HepG2 (cell line): ENCODE data around the gene VIPR1. TPM values are rescaled to one million over a fixed set of nuclear protein-coding genes. Genes with fewer than 3 reads are reported as not detected.

Experiments used
- ATAC-seq: fragments of 200-7000 bp; cut with Tn5 transposase; 3 replicates; pipeline ENCODE4 v1.9.1; 2020; ENCODE audit warnings: mild to moderate bottlenecking, moderate library complexity
- BruUV-seq: library from RNA; stranded (reverse); fragments of 400-500 nt; replicated peaks from 2 replicates; lab custom pipeline; 2021; lab: Mats Ljungman, UMichigan
- CTCF ChIA-PET: fragments of 300-600 bp; formaldehyde crosslinking; extraction: SDS; loops from one replicate; lab custom pipeline; 2021; ENCODE audit warnings: low total read pairs, inconsistent platforms, low intra/inter-chr PET ratio; lab: Yijun Ruan, JAX
- POLR2A ChIA-PET: fragments of 350-600 bp; sonication (Branson Sonifier 250); formaldehyde crosslinking; loops from one replicate; lab custom pipeline; 2020; ENCODE audit warnings: antibody characterized with exemption, inconsistent platforms; lab: Yijun Ruan, JAX
- DNase-seq: peaks from one replicate; pipeline ENCODE4 v3.0.0-alpha.2; 2015; ENCODE audit warnings: low spot score
- FAIRE-seq: peaks from 3 replicates; lab custom pipeline; 2011; peaks lifted over from hg19 to GRCh38; lab: Jason Lieb, UNC
- H2AFZ ChIP-seq: one replicate; pipeline ENCODE4 v1.6.1; 2011; ENCODE audit warnings: low read length, inconsistent platforms
- H3K27ac ChIP-seq: fragments of 300-600 bp; 3 replicates; pipeline ENCODE4 v1.8.0; 2011; ENCODE audit warnings: mixed run types, mild to moderate bottlenecking, mixed read lengths, low read length, inconsistent platforms; ENCODE audit not compliant: insufficient read depth; ENCODE audit errors: extremely low read length
- H3K27me3 ChIP-seq, 2 experiments: fragments of 200-600 bp in 1 of 2; 2 replicates in 1 of 2; 3 replicates in 1 of 2; pipeline versions ENCODE4 v1.6.0 to v1.8.0; 2011; ENCODE audit warnings: low read length in 2 of 2, mild to moderate bottlenecking in 2 of 2, moderate library complexity in 2 of 2, inconsistent platforms in 1 of 2; ENCODE audit not compliant: insufficient read depth in 2 of 2, control insufficient read depth in 1 of 2
- H3K36me3 ChIP-seq, 2 experiments: fragments of 200-600 bp in 1 of 2; replicated peaks in 1 of 2; 2 replicates in 1 of 2; 3 replicates in 1 of 2; pipeline versions ENCODE4 v1.5.1 to v1.8.0; 2011; ENCODE audit warnings: low read length in 2 of 2, inconsistent platforms in 1 of 2; ENCODE audit not compliant: insufficient read depth in 2 of 2, control insufficient read depth in 1 of 2
- H3K4me1 ChIP-seq: 2 replicates; pipeline ENCODE4 v1.5.1; 2012; ENCODE audit warnings: low read length, inconsistent platforms; ENCODE audit not compliant: insufficient read depth
- H3K4me2 ChIP-seq: 2 replicates; pipeline ENCODE4 v1.6.0; 2011; ENCODE audit warnings: low read depth, low read length, inconsistent platforms
- H3K4me3 ChIP-seq, 3 experiments: fragments of 200-600 bp in 1 of 3; sonication (generic), shearing (Covaris generic) in 1 of 3; replicated peaks in 1 of 3; 2 replicates each; pipeline ENCODE4 v1.5.1; 2011 to 2016; ENCODE audit warnings: low read length in 3 of 3, inconsistent platforms in 2 of 3, low read depth in 2 of 3, mild to moderate bottlenecking in 2 of 3, control low read depth in 1 of 3, mixed read lengths in 1 of 3; ENCODE audit not compliant: insufficient read depth in 1 of 3
- H3K79me2 ChIP-seq: one replicate; pipeline ENCODE4 v1.6.1; 2011; ENCODE audit warnings: low read length, inconsistent platforms; ENCODE audit not compliant: insufficient read depth
- H3K9ac ChIP-seq: 2 replicates; pipeline ENCODE4 v1.6.0; 2011; ENCODE audit warnings: mild to moderate bottlenecking, low read depth, low read length, inconsistent platforms; ENCODE audit not compliant: insufficient read depth
- H3K9me3 ChIP-seq: 2 replicates; pipeline ENCODE4 v1.5.1; 2012; ENCODE audit warnings: mild to moderate bottlenecking, low read length
- H4K20me1 ChIP-seq: 2 replicates; pipeline ENCODE4 v1.6.0; 2011; ENCODE audit warnings: inconsistent platforms, mild to moderate bottlenecking, low read length, moderate library complexity; ENCODE audit not compliant: insufficient read depth
- CENPX ChIP-seq: sonication (generic); formaldehyde crosslinking; IDR thresholded peaks from 2 replicates; pipeline ENCODE4 v1.9.0; 2021; ENCODE audit warnings: mild to moderate bottlenecking, missing genetic modification reagents, moderate library complexity
- DDIT3 ChIP-seq: sonication (generic); formaldehyde crosslinking; IDR thresholded peaks from 2 replicates; pipeline ENCODE4 v1.4.0; 2020; ENCODE audit warnings: mild to moderate bottlenecking, missing genetic modification reagents
- ELK4 ChIP-seq: sonication (generic); formaldehyde crosslinking; IDR thresholded peaks from 2 replicates; pipeline ENCODE4 v1.9.0; 2021; ENCODE audit warnings: missing genetic modification reagents, borderline replicate concordance
- HMGXB3 ChIP-seq: sonication (generic); formaldehyde crosslinking; IDR thresholded peaks from 2 replicates; pipeline ENCODE4 v1.4.0; 2020; ENCODE audit warnings: missing genetic modification reagents, borderline replicate concordance
- HNF4G ChIP-seq, 2 experiments: sonication (generic) in 1 of 2; formaldehyde crosslinking in 1 of 2; IDR thresholded peaks; 2 replicates each; pipeline versions ENCODE4 v1.4.0 to v1.6.1; 2011 to 2020; ENCODE audit warnings: borderline replicate concordance in 2 of 2, low read depth in 2 of 2, mild to moderate bottlenecking in 2 of 2, low read length in 1 of 2, missing genetic modification reagents in 1 of 2, moderate library complexity in 1 of 2
- NCOA5 ChIP-seq: sonication (generic); formaldehyde crosslinking; IDR thresholded peaks from 2 replicates; pipeline ENCODE4 v1.4.0; 2020; ENCODE audit warnings: missing genetic modification reagents
- ZNF142 ChIP-seq: sonication (generic); formaldehyde crosslinking; IDR thresholded peaks from 2 replicates; pipeline ENCODE4 v1.4.0; 2020; ENCODE audit warnings: missing genetic modification reagents
- ZSCAN25 ChIP-seq: sonication (generic); formaldehyde crosslinking; IDR thresholded peaks from 2 replicates; pipeline ENCODE4 v1.8.0; 2022; ENCODE audit warnings: mild to moderate bottlenecking, missing genetic modification reagents
- WGBS: methylation state at CpG from one replicate; pipeline ENCODE4 v1.1.6; 2017; ENCODE audit warnings: low lambda C conversion rate; 5-methylcytosine and 5-hydroxymethylcytosine counted together
- in situ Hi-C: cut with HindIII; loops from 2 replicates; pipeline ENCODE4 v1.10.0; 2017; ENCODE audit warnings: low pct_unique_long_range_greater_than_20kb; ENCODE audit not compliant: extremely low pct_ligation_motif_present
- intact Hi-C: fragments of 100-400 bp; cut with micrococcal nuclease; formaldehyde crosslinking; loops from one replicate; pipeline ENCODE4 v1.10.0; 2022; ENCODE audit not compliant: unreplicated experiment
- polyA plus RNA-seq, 8 experiments: library from polyadenylated mRNA; depleted of rRNA in 3 of 8; stranded (reverse) in 7 of 8; unstranded in 1 of 8; fragments of >200 nt; fragmentation: Illumina TruSeq in 4 of 8; extraction: Trizol in 4 of 8; gene quantifications; 2 replicates each; pipeline versions ENCODE4 v1.2.1 to v1.2.3, GENCODE V29; 2011 to 2016; ENCODE audit warnings: low read depth in 4 of 8, missing spikeins in 1 of 8, mixed read lengths in 1 of 8; ENCODE audit not compliant: insufficient read depth in 1 of 8
- total RNA-seq, 5 experiments: library from RNA; depleted of rRNA; stranded (reverse); fragments of >200 nt; fragmentation: Illumina TruSeq; extraction: Trizol; gene quantifications; 2 replicates each; pipeline ENCODE4 v1.2.3, GENCODE V29; 2016; ENCODE audit warnings: low read depth in 1 of 5

Gene VIPR1
- total and polyA plus RNA-seq, 2 of the 13 experiments (the other 11 are each of a cell fraction or from before 2014, with no cell fraction given), result 0.04 to 0.11 TPM

GRCh38 chr3:42539871-42540714, 37.6 kb downstream of the VIPR1 start:
- ATAC-seq, result peak; percentile 59
- H3K79me2 ChIP-seq, result no peaks in the 10 kb centered on the region
- DNase-seq, result peak; percentile 54
- in situ Hi-C loops, result loop anchor here (10.0 kb wide), 2 partner anchors 95 to 315 kb away; no protein-coding TSS in a partner anchor
- no peaks in the 10 kb centered on the region for H3K9me3 ChIP-seq
- no peaks in the 10 kb centered on the region for H3K27me3 ChIP-seq
- 31% methylated on average over 7 of the region's 14 CpGs for WGBS
- intact Hi-C loops, result loop anchor here (5.0 kb wide), 2 partner anchors 38 to 98 kb away; partner anchors contain the start of gene VIPR1
- no TSS peak for BruUV-seq
- H2AFZ ChIP-seq, result no peak overlapping the region
- peaks cover 13% of the 10 kb centered on the region for H3K4me1 ChIP-seq
- H3K36me3 ChIP-seq, result no peaks in the 10 kb centered on the region
- H4K20me1 ChIP-seq, result no peaks in the 10 kb centered on the region
- POLR2A ChIA-PET, result no interaction called here
- no peak overlapping the region for H3K4me3 ChIP-seq
- peak; percentile 4 for FAIRE-seq
- no peak overlapping the region for H3K4me2 ChIP-seq
- H3K27ac ChIP-seq, result no peak overlapping the region
- no peak overlapping the region for H3K9ac ChIP-seq
- CTCF ChIA-PET, result interaction anchor here (2.1 kb wide), 2 partner anchors 293 to 310 kb away, joined by 9 to 10 read pairs; no protein-coding TSS in a partner anchor
- no peak for TF ChIP-seq ELK4 (CRISPR knock-in tag)
- TF ChIP-seq ZSCAN25 (CRISPR knock-in tag), result no peak
- TF ChIP-seq DDIT3 (CRISPR knock-in tag), result no peak
- no peak for TF ChIP-seq CENPX (CRISPR knock-in tag)
- TF ChIP-seq ZNF142 (CRISPR knock-in tag), result no peak
- TF ChIP-seq NCOA5 (CRISPR knock-in tag), result no peak
- peak; percentile 39; the same call in 1 of the 2 replicates for TF ChIP-seq HNF4G (IDR thresholded peaks at IDR 0.05; ENCODE audit: borderline replicate concordance, low read depth, low read length)
- no peak for TF ChIP-seq HNF4G (CRISPR knock-in tag; IDR thresholded peaks at IDR 0.05; ENCODE audit: borderline replicate concordance, low read depth)
- TF ChIP-seq HMGXB3 (CRISPR knock-in tag), result no peak
